K562 (cell line): ENCODE data around the gene WDR54. TPM values are rescaled to one million over a fixed set of nuclear protein-coding genes. Genes with fewer than 3 reads are reported as not detected.

Source experiments
- HNRNPUL1 ChIP-seq: fragments of 200-400 bp; formaldehyde crosslinking; IDR thresholded peaks from 2 replicates; pipeline ENCODE4 v1.6.1; 2017; ENCODE audit warnings: low read length
- PTTG1 ChIP-seq: fragments of 450-650 bp; IDR thresholded peaks from 2 replicates; pipeline ENCODE4 v1.6.1; 2016; ENCODE audit warnings: low read depth, mild to moderate bottlenecking, missing genetic modification characterization, missing compliant biosample characterization
- polyA plus RNA-seq, 8 experiments: library from polyadenylated mRNA; depleted of rRNA in 4 of 8; stranded (reverse) in 5 of 8; unstranded in 3 of 8; fragments of >200 nt; fragmentation: Nextera tagmentation in 2 of 8; fragmentation: Illumina TruSeq in 1 of 8; extraction: Ambion mirVana in 2 of 8; extraction: Trizol in 1 of 8; gene quantifications; 2 replicates each; pipeline versions ENCODE4 v1.2.1 to v1.2.3, GENCODE V29; 2011 to 2014; ENCODE audit warnings: inconsistent platforms in 1 of 8, missing spikeins in 1 of 8
- total RNA-seq, 7 experiments: library from RNA; depleted of rRNA in 6 of 7; stranded (reverse); fragments of >200 nt in 6 of 7; fragmentation: Illumina TruSeq in 2 of 7; extraction: Trizol in 2 of 7; gene quantifications; 2 replicates each; pipeline versions ENCODE4 v1.2.1 to v1.2.3, GENCODE V29; 2011 to 2021; ENCODE audit warnings: low replicate concordance in 1 of 7
- TF ChIP-seq, protein P1 (sequence below): sonication (generic); formaldehyde crosslinking; IDR thresholded peaks from 2 replicates; pipeline ENCODE4 v1.8.1; 2023; ENCODE audit warnings: mild to moderate bottlenecking, missing genetic modification reagents
- TF ChIP-seq, protein P2 (sequence below), 3 experiments: IDR thresholded peaks in 2 of 3; conservative IDR thresholded peaks in 1 of 3; 2 replicates each; pipeline ENCODE4 v1.5.1; 2011 to 2012; ENCODE audit warnings: low read length in 3 of 3, mild to moderate bottlenecking in 3 of 3, control low read depth in 2 of 3, improper control_type of control experiment in 1 of 3, inconsistent platforms in 1 of 3, low read depth in 1 of 3, mixed read lengths in 1 of 3, moderate library complexity in 1 of 3; ENCODE audit not compliant: insufficient read depth in 2 of 3

Gene WDR54
- total and polyA plus RNA-seq, 9 of the 15 experiments (the other 6 are each of a cell fraction or from before 2014, with no cell fraction given) = 5.2 to 15.2 (median 7.4) TPM

DNA sequence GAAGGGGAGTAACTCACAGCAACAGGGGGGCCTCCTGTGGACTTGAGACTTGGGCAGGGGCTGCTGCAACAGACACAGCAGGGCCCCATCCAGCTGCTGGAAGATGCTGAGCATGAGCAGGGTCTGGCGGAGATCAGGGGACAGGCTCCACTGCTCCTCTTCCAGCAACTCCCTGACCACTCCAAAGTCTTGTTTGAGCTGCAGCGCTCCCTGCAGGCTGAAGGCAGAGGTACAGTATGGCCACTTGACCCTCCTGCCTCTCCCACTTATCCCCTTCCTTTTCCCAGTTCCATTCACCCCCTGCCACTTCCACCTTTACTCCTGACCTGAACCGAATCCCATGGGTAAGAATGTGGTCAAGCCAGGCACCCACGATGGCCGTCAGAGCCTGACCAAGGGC is 53.4 kb downstream of the WDR54 start (continued):
- TF ChIP-seq, protein P1, sequence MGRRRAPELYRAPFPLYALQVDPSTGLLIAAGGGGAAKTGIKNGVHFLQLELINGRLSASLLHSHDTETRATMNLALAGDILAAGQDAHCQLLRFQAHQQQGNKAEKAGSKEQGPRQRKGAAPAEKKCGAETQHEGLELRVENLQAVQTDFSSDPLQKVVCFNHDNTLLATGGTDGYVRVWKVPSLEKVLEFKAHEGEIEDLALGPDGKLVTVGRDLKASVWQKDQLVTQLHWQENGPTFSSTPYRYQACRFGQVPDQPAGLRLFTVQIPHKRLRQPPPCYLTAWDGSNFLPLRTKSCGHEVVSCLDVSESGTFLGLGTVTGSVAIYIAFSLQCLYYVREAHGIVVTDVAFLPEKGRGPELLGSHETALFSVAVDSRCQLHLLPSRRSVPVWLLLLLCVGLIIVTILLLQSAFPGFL = no peak
- TF ChIP-seq, protein P2, sequence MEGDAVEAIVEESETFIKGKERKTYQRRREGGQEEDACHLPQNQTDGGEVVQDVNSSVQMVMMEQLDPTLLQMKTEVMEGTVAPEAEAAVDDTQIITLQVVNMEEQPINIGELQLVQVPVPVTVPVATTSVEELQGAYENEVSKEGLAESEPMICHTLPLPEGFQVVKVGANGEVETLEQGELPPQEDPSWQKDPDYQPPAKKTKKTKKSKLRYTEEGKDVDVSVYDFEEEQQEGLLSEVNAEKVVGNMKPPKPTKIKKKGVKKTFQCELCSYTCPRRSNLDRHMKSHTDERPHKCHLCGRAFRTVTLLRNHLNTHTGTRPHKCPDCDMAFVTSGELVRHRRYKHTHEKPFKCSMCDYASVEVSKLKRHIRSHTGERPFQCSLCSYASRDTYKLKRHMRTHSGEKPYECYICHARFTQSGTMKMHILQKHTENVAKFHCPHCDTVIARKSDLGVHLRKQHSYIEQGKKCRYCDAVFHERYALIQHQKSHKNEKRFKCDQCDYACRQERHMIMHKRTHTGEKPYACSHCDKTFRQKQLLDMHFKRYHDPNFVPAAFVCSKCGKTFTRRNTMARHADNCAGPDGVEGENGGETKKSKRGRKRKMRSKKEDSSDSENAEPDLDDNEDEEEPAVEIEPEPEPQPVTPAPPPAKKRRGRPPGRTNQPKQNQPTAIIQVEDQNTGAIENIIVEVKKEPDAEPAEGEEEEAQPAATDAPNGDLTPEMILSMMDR (IDR thresholded peaks at IDR 0.05 in 2 of 3, conservative IDR thresholded peaks at IDR 0.05 in 1 of 3; ENCODE audit: insufficient read depth in 2 of 3, low read depth in 1 of 3, low read length in 3 of 3) = peak; percentile 49 to 72 (median 52); a peak in 5 of 6 replicates
- TF ChIP-seq HNRNPUL1 = no peak
- no peak for TF ChIP-seq PTTG1 (tag)

Other genes starting within 250 kb of the WDR54 start
Only the 7 nearest of the 22 such genes appear.
- 49.7 and 54.8 TPM in 2 replicates for gene DCTN1, start 41.4 kb upstream of the WDR54 start, total RNA-seq (2014; rRNA removed)
- 23.4 and 27.5 TPM in 2 replicates for gene DCTN1, start 41.4 kb upstream of the WDR54 start, total RNA-seq (2014; rRNA removed; fragmentation: Illumina TruSeq; extraction: Trizol)
- gene DCTN1, start 41.4 kb upstream of the WDR54 start, total RNA-seq (2015; rRNA removed; fragmentation: Illumina TruSeq; extraction: Trizol) = 52.5 and 53.3 TPM in 2 replicates
- 61.0 and 71.7 TPM in 2 replicates for gene DCTN1, start 41.4 kb upstream of the WDR54 start, total RNA-seq (2021)
- 30.0 and 39.8 TPM in 2 replicates for gene DCTN1, start 41.4 kb upstream of the WDR54 start, polyA plus RNA-seq (2011; rRNA removed)
- gene DCTN1, start 41.4 kb upstream of the WDR54 start, polyA plus RNA-seq (2014; fragmentation: Illumina TruSeq; extraction: Trizol) = 51.8 and 58.0 TPM in 2 replicates
- 10 to 100 TPM; 23.9 to 28.6 TPM for gene DCTN1, start 41.4 kb upstream of the WDR54 start, polyA plus RNA-seq (2014; fragmentation: Nextera tagmentation; extraction: Ambion mirVana)
- 37.2 and 45.0 TPM in 2 replicates for gene DCTN1, start 41.4 kb upstream of the WDR54 start, polyA plus RNA-seq (2014; rRNA removed)
- gene C2orf81, start 111 bp upstream of the WDR54 start, total RNA-seq (2014; rRNA removed) = 0.04 TPM in 1 of 2 replicates, not detected in the other
- not detected in 2 replicates for gene C2orf81, start 111 bp upstream of the WDR54 start, total RNA-seq (2014; rRNA removed; fragmentation: Illumina TruSeq; extraction: Trizol)
- not detected in 2 replicates for gene C2orf81, start 111 bp upstream of the WDR54 start, total RNA-seq (2015; rRNA removed; fragmentation: Illumina TruSeq; extraction: Trizol)
- 0.22 TPM in 1 of 2 replicates, not detected in the other for gene C2orf81, start 111 bp upstream of the WDR54 start, total RNA-seq (2021)
- gene C2orf81, start 111 bp upstream of the WDR54 start, polyA plus RNA-seq (2011; rRNA removed) = 0.07 TPM in 1 of 2 replicates, not detected in the other
- gene C2orf81, start 111 bp upstream of the WDR54 start, polyA plus RNA-seq (2014; fragmentation: Illumina TruSeq; extraction: Trizol) = 0.06 TPM in 1 of 2 replicates, not detected in the other
- gene C2orf81, start 111 bp upstream of the WDR54 start, polyA plus RNA-seq (2014; fragmentation: Nextera tagmentation; extraction: Ambion mirVana) = not detected
- not detected in 2 replicates for gene C2orf81, start 111 bp upstream of the WDR54 start, polyA plus RNA-seq (2014; rRNA removed)
- 6.1 and 6.7 TPM in 2 replicates for gene RTKN, start 20.2 kb downstream of the WDR54 start, total RNA-seq (2014; rRNA removed)
- gene RTKN, start 20.2 kb downstream of the WDR54 start, total RNA-seq (2014; rRNA removed; fragmentation: Illumina TruSeq; extraction: Trizol) = 1.9 and 2.6 TPM in 2 replicates
- gene RTKN, start 20.2 kb downstream of the WDR54 start, total RNA-seq (2015; rRNA removed; fragmentation: Illumina TruSeq; extraction: Trizol) = 2.1 and 3.6 TPM in 2 replicates
- gene RTKN, start 20.2 kb downstream of the WDR54 start, total RNA-seq (2021) = 6.8 and 6.9 TPM in 2 replicates
- 2.7 and 3.6 TPM in 2 replicates for gene RTKN, start 20.2 kb downstream of the WDR54 start, polyA plus RNA-seq (2011; rRNA removed)
- 3.7 and 5.0 TPM in 2 replicates for gene RTKN, start 20.2 kb downstream of the WDR54 start, polyA plus RNA-seq (2014; fragmentation: Illumina TruSeq; extraction: Trizol)
- gene RTKN, start 20.2 kb downstream of the WDR54 start, polyA plus RNA-seq (2014; fragmentation: Nextera tagmentation; extraction: Ambion mirVana) = under 1 TPM; 0.14 to 0.22 TPM
- 3.7 and 4.9 TPM in 2 replicates for gene RTKN, start 20.2 kb downstream of the WDR54 start, polyA plus RNA-seq (2014; rRNA removed)
- gene INO80B, start 33.4 kb downstream of the WDR54 start, total RNA-seq (2014; rRNA removed) = 9.0 and 14.3 TPM in 2 replicates
- gene INO80B, start 33.4 kb downstream of the WDR54 start, total RNA-seq (2014; rRNA removed; fragmentation: Illumina TruSeq; extraction: Trizol) = 17.1 and 17.9 TPM in 2 replicates
- 9.9 and 10.6 TPM in 2 replicates for gene INO80B, start 33.4 kb downstream of the WDR54 start, total RNA-seq (2015; rRNA removed; fragmentation: Illumina TruSeq; extraction: Trizol)
- gene INO80B, start 33.4 kb downstream of the WDR54 start, total RNA-seq (2021) = 18.4 and 22.6 TPM in 2 replicates
- gene INO80B, start 33.4 kb downstream of the WDR54 start, polyA plus RNA-seq (2011; rRNA removed) = 5.9 and 8.9 TPM in 2 replicates
- 8.5 and 10.0 TPM in 2 replicates for gene INO80B, start 33.4 kb downstream of the WDR54 start, polyA plus RNA-seq (2014; fragmentation: Illumina TruSeq; extraction: Trizol)
- gene INO80B, start 33.4 kb downstream of the WDR54 start, polyA plus RNA-seq (2014; fragmentation: Nextera tagmentation; extraction: Ambion mirVana) = under 1 TPM; 0.41 to 0.66 TPM
- 11.0 and 11.5 TPM in 2 replicates for gene INO80B, start 33.4 kb downstream of the WDR54 start, polyA plus RNA-seq (2014; rRNA removed)
- 12.9 and 14.2 TPM in 2 replicates for gene WBP1, start 36.7 kb downstream of the WDR54 start, total RNA-seq (2014; rRNA removed)
- gene WBP1, start 36.7 kb downstream of the WDR54 start, total RNA-seq (2014; rRNA removed; fragmentation: Illumina TruSeq; extraction: Trizol) = 6.8 and 9.0 TPM in 2 replicates
- gene WBP1, start 36.7 kb downstream of the WDR54 start, total RNA-seq (2015; rRNA removed; fragmentation: Illumina TruSeq; extraction: Trizol) = 10.3 TPM in 2 replicates
- 21.4 and 21.5 TPM in 2 replicates for gene WBP1, start 36.7 kb downstream of the WDR54 start, total RNA-seq (2021)
- 19.9 and 21.9 TPM in 2 replicates for gene WBP1, start 36.7 kb downstream of the WDR54 start, polyA plus RNA-seq (2011; rRNA removed)
- gene WBP1, start 36.7 kb downstream of the WDR54 start, polyA plus RNA-seq (2014; fragmentation: Illumina TruSeq; extraction: Trizol) = 19.8 and 20.5 TPM in 2 replicates
- gene WBP1, start 36.7 kb downstream of the WDR54 start, polyA plus RNA-seq (2014; fragmentation: Nextera tagmentation; extraction: Ambion mirVana) = 1 to 10 TPM; 1.9 to 2.1 TPM
- 27.7 and 34.5 TPM in 2 replicates for gene WBP1, start 36.7 kb downstream of the WDR54 start, polyA plus RNA-seq (2014; rRNA removed)
- gene MOGS, start 43.7 kb downstream of the WDR54 start, total RNA-seq (2014; rRNA removed) = 44.5 and 51.0 TPM in 2 replicates
- 22.2 and 29.4 TPM in 2 replicates for gene MOGS, start 43.7 kb downstream of the WDR54 start, total RNA-seq (2014; rRNA removed; fragmentation: Illumina TruSeq; extraction: Trizol)
- 35.3 TPM in 2 replicates for gene MOGS, start 43.7 kb downstream of the WDR54 start, total RNA-seq (2015; rRNA removed; fragmentation: Illumina TruSeq; extraction: Trizol)
- 61.2 and 62.3 TPM in 2 replicates for gene MOGS, start 43.7 kb downstream of the WDR54 start, total RNA-seq (2021)
- gene MOGS, start 43.7 kb downstream of the WDR54 start, polyA plus RNA-seq (2011; rRNA removed) = 34.2 and 46.0 TPM in 2 replicates
- gene MOGS, start 43.7 kb downstream of the WDR54 start, polyA plus RNA-seq (2014; fragmentation: Illumina TruSeq; extraction: Trizol) = 47.1 and 49.4 TPM in 2 replicates
- 1 to 10 TPM; 1.6 to 3.5 TPM for gene MOGS, start 43.7 kb downstream of the WDR54 start, polyA plus RNA-seq (2014; fragmentation: Nextera tagmentation; extraction: Ambion mirVana)
- gene MOGS, start 43.7 kb downstream of the WDR54 start, polyA plus RNA-seq (2014; rRNA removed) = 49.3 and 52.5 TPM in 2 replicates
- 60.8 and 68.2 TPM in 2 replicates for gene MRPL53, start 51.0 kb downstream of the WDR54 start, total RNA-seq (2014; rRNA removed)
- gene MRPL53, start 51.0 kb downstream of the WDR54 start, total RNA-seq (2014; rRNA removed; fragmentation: Illumina TruSeq; extraction: Trizol) = 14.5 and 18.2 TPM in 2 replicates
- 45.7 and 46.4 TPM in 2 replicates for gene MRPL53, start 51.0 kb downstream of the WDR54 start, total RNA-seq (2015; rRNA removed; fragmentation: Illumina TruSeq; extraction: Trizol)
- 80.8 and 87.9 TPM in 2 replicates for gene MRPL53, start 51.0 kb downstream of the WDR54 start, total RNA-seq (2021)
- gene MRPL53, start 51.0 kb downstream of the WDR54 start, polyA plus RNA-seq (2011; rRNA removed) = 15.1 and 20.0 TPM in 2 replicates
- gene MRPL53, start 51.0 kb downstream of the WDR54 start, polyA plus RNA-seq (2014; fragmentation: Illumina TruSeq; extraction: Trizol) = 11.5 and 37.5 TPM in 2 replicates
- gene MRPL53, start 51.0 kb downstream of the WDR54 start, polyA plus RNA-seq (2014; fragmentation: Nextera tagmentation; extraction: Ambion mirVana) = 10 to 100 TPM; 24.3 to 41.1 TPM
- 53.9 and 84.3 TPM in 2 replicates for gene MRPL53, start 51.0 kb downstream of the WDR54 start, polyA plus RNA-seq (2014; rRNA removed)